Hepatocyte (in vitro differentiated cells): ENCODE data around the gene ZNF318.

Source experiments
- CTCF ChIP-seq: fragments of 200-600 bp; sonication (generic); IDR thresholded peaks from 2 replicates; pipeline ENCODE4 v1.5.1; 2016; ENCODE audit warnings: antibody characterized with exemption, mild to moderate bottlenecking; ENCODE audit not compliant: poor library complexity
- EZH2 ChIP-seq: fragments of 200-600 bp; sonication (generic); IDR thresholded peaks from 2 replicates; pipeline ENCODE4 v1.6.1; 2016; ENCODE audit warnings: antibody characterized with exemption, mild to moderate bottlenecking, borderline replicate concordance

GRCh38 chr6:43335469-43335868 lies 34.0 kb downstream of the ZNF318 start:
- TF ChIP-seq CTCF (no peak), EZH2 (no peak)
